RWPE2 (cell line): Measurements from ENCODE around the gene CST3.

Experiments
- ATAC-seq: fragments of 200-7000 bp; cut with Tn5 transposase; 3 replicates; pipeline ENCODE4 v1.9.1; 2021; ENCODE audit warnings: low read depth
- DNase-seq: peaks from one replicate; pipeline ENCODE4 v3.0.0-alpha.2; 2020; ENCODE audit warnings: low spot score
- H3K27ac ChIP-seq: fragments of 450-650 bp; 2 replicates; pipeline ENCODE4 v1.5.1; 2017; ENCODE audit warnings: mild to moderate bottlenecking; ENCODE audit not compliant: poor library complexity, severe bottlenecking
- H3K27me3 ChIP-seq: fragments of 250-450 bp; sonication (Bioruptor Pico); 2 replicates; pipeline ENCODE4 v1.5.1; 2021; ENCODE audit warnings: mild to moderate bottlenecking, moderate library complexity; ENCODE audit not compliant: insufficient read depth, poor library complexity, severe bottlenecking
- H3K36me3 ChIP-seq: fragments of 250-450 bp; sonication (Bioruptor Pico); 2 replicates; pipeline ENCODE4 v1.5.1; 2020; ENCODE audit warnings: low read depth, mild to moderate bottlenecking, moderate library complexity
- H3K4me1 ChIP-seq: fragments of 250-450 bp; sonication (Bioruptor Pico); 2 replicates; pipeline ENCODE4 v1.5.1; 2021; ENCODE audit warnings: mild to moderate bottlenecking, moderate library complexity; ENCODE audit not compliant: insufficient read depth, poor library complexity, severe bottlenecking
- H3K4me3 ChIP-seq: fragments of 250-450 bp; sonication (Bioruptor Pico); 2 replicates; pipeline ENCODE4 v1.5.1; 2021; ENCODE audit warnings: mild to moderate bottlenecking, moderate library complexity; ENCODE audit not compliant: severe bottlenecking
- H3K9me3 ChIP-seq: fragments of 250-450 bp; sonication (Bioruptor Pico); 2 replicates; pipeline ENCODE4 v1.5.1; 2021; ENCODE audit warnings: mild to moderate bottlenecking, moderate library complexity; ENCODE audit not compliant: severe bottlenecking
- CTCF ChIP-seq: fragments of 450-650 bp; IDR thresholded peaks from one replicate; pipeline ENCODE4 v1.5.1; 2017; ENCODE audit warnings: mild to moderate bottlenecking, moderate library complexity; ENCODE audit not compliant: poor library complexity, severe bottlenecking

Gene CST3

DNA sequence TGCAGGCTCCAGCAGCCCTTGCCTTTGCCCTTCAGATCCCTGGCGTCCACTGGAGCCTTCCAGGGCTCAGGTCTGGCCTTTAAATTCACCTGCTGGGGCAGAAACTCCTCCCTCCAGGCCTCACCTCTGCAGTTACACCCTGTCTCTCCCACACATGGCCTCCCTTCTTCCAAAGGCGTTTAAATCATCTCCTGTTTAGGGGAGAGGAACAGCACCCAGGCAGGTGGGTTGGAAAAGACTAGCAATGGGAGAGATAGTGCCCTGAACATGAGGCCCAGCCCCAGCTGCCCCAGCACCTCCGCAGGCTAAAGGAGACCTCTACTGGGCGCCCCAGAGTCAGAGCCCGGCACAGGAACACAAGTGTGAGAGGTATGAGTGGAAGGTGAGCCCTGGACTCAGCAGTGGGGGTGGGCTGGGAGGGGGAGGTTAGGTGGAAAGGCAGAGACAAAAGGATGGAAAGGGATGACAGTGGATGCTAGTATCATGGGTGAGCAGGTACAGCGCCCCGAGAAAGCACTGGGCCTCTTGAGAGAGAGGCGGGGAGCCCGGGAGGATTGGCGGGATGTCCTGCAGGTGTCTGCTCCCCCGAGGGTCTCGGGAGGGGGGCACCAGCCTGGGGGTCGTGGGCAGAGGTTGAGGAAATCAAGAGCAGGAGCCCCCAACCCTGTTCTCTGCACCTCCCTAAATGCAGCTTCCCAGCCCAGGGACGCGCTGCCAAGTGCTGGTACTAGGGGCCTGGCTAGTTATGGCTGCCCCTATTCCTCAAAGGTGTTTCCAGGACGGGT is 31.7 kb downstream of the CST3 start, which contains the start of gene CST9:
Gene CST9 (minus strand): TSS at position 51 of the 785 bp plus-strand sequence. CDS start 53 bp downstream, outside the sequence.
- TF ChIP-seq CTCF = no peak
- no peak; the same call in 2 of the 3 replicates for ATAC-seq
- DNase-seq = no peak

DNA sequence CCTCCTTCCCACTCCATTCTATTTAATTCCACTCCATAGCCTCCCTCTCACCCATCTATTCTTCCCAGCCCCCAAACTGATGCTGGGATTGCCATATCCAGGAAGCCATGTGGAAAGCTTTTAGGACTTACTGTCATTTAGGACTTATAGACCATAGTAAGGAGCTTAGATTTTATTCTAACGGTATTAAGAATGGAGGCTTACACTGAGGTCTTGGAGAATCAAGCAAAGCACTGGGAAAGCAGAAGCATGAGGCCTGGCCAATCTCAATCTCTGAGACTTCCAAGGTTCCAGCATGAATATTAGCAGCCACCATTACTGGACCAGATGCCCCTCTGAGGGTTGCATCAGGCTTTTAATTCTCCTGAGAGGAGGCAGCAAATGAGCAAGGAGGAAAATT is 33.4 kb downstream of the CST3 start:
- ATAC-seq = no peak
- DNase-seq = no peak
- no peak overlapping the region for H3K4me3 ChIP-seq
- H3K9me3 ChIP-seq = no peaks in the 10 kb centered on the region
- H3K4me1 ChIP-seq = no peaks in the 10 kb centered on the region
- H3K27me3 ChIP-seq = no peaks in the 10 kb centered on the region
- H3K36me3 ChIP-seq = no peaks in the 10 kb centered on the region
- H3K27ac ChIP-seq = no peak overlapping the region
- no peak for TF ChIP-seq CTCF

More for the DNA sequence above, 31.7 kb downstream of the CST3 start, which contains the start of gene CST9:
- Histone ChIP-seq H3K9me3 (no peaks in the 10 kb centered on the region), H3K4me3 (no peak within 1 kb of the TSS), H3K36me3 (no peaks in the 10 kb centered on the region), H3K27me3 (no peaks in the 10 kb centered on the region), H3K4me1 (no peaks in the 10 kb centered on the region), H3K27ac (no peak within 1 kb of the TSS)

DNA sequence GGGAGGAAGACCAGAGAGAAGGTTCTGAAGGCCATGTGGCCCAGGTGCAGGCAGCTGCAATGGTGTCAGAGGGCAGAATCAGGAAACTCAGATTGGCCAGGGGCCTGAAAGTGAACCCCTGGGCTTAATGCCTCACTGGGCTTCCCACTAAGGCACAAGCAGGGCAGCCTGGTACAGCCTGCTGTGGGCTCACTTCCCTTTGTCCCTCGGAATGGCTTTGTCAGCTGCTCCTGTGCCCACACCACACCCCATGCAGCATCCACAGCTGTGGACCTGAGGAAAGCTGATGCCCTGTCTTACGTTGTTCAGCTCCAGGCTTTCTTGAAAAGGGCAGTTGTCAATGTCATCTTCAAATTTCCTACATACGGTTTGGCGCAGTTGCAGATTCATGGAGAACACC is 34.4 kb downstream of the CST3 start:
- no peaks in the 10 kb centered on the region for H3K9me3 ChIP-seq

DNA sequence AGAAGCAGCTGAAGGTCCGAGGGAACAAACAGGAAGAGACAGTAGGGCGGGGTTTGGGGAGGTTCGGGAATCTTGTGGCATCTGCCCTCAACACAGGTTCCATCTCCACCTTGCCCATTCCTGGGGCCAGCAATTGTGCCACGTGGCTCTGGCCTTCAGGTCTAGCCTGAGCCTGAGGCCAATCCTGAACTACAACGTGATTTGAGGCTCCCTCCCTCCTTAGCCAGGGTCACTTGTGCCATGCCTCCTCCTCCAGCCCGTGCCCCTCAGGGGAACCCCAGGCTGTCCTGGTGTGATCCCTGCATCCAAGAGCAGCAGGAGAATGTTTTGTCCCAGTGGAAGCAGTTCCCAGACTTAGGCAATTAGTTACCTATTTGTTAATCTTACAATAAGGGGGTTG is 35.1 kb downstream of the CST3 start:
- Histone ChIP-seq H3K4me3 (no peak overlapping the region), H3K36me3 (no peaks in the 10 kb centered on the region), H3K4me1 (no peaks in the 10 kb centered on the region), H3K27ac (no peak overlapping the region), H3K9me3 (no peaks in the 10 kb centered on the region), H3K27me3 (no peaks in the 10 kb centered on the region)
- DNase-seq (no peak), ATAC-seq (no peak)
- no peak for TF ChIP-seq CTCF

More for the DNA sequence above, 34.4 kb downstream of the CST3 start:
- Histone ChIP-seq H3K4me1 (no peaks in the 10 kb centered on the region), H3K36me3 (no peaks in the 10 kb centered on the region), H3K27me3 (no peaks in the 10 kb centered on the region), H3K4me3 (no peak overlapping the region), H3K27ac (no peak overlapping the region)
- TF ChIP-seq CTCF = no peak
- ATAC-seq = no peak
- no peak for DNase-seq

DNA sequence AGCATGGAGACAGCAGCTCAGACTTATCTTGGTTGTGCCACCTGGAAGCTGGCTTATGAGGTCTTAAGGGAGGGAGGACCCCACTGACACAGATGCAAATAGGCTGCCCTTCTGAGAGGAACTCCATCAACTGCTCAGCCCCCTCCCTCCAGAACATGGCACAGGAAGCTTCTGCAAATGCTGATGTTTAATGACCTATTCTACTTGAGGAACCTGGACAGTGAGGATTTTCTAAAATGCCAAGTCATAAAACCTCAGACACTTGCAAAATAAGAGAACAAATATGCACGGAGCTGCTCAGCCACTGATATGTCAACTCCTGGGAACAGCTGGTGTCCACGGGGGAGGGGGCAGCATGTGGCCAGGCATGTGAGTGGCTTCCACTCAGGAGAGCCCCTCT is 35.5 kb downstream of the CST3 start:
- DNase-seq (no peak), ATAC-seq (no peak)
- H3K4me1 ChIP-seq = no peaks in the 10 kb centered on the region
- no peaks in the 10 kb centered on the region for H3K9me3 ChIP-seq
- no peaks in the 10 kb centered on the region for H3K27me3 ChIP-seq
- no peak overlapping the region for H3K4me3 ChIP-seq
- no peak for TF ChIP-seq CTCF
- H3K27ac ChIP-seq = no peak overlapping the region
- H3K36me3 ChIP-seq = no peaks in the 10 kb centered on the region
